K562 (cell line): ENCODE results near the gene PRRC2B. TPM values are rescaled to one million over a fixed set of nuclear protein-coding genes. Genes with fewer than 3 reads are reported as not detected.

Source experiments
- ATAC-seq: fragments of 200-7000 bp; cut with Tn5 transposase; 3 replicates; pipeline ENCODE4 v1.9.1; 2020; ENCODE audit warnings: moderate library complexity
- BruUV-seq: library from RNA; stranded (reverse); fragments of 400-500 nt; replicated peaks from 2 replicates; lab custom pipeline; 2021; lab: Mats Ljungman, UMichigan
- CTCF ChIA-PET: fragments of 300-600 bp; formaldehyde crosslinking; extraction: SDS; loops from one replicate; lab custom pipeline; 2021; ENCODE audit warnings: low intra/inter-chr PET ratio; lab: Yijun Ruan, JAX
- POLR2A ChIA-PET: fragments of 300-600, 350-650 bp; sonication (Branson Sonifier 250); formaldehyde crosslinking; extraction: SDS; loops from one replicate; lab custom pipeline; 2021; ENCODE audit warnings: antibody characterized with exemption, inconsistent platforms; lab: Yijun Ruan, JAX
- DNase-seq, 4 experiments: peaks; one replicate each; pipeline versions ENCODE4 v3.0.0 to v3.0.0-alpha.2; 2011 to 2018; ENCODE audit warnings: low spot score in 3 of 4, mixed read lengths in 3 of 4; ENCODE audit errors: extremely low read depth in 1 of 4
- FAIRE-seq: peaks from 2 replicates; lab custom pipeline; 2011; peaks lifted over from hg19 to GRCh38; lab: Jason Lieb, UNC
- H2AFZ ChIP-seq: 2 replicates; pipeline ENCODE4 v1.6.0; 2011; ENCODE audit warnings: low read depth, low read length, control low read depth, inconsistent platforms
- H3K27ac ChIP-seq: fragments of 200-600 bp; 3 replicates; pipeline ENCODE4 v1.8.0; 2011; ENCODE audit warnings: low read depth, mild to moderate bottlenecking, control low read depth, inconsistent platforms, low read length, moderate library complexity, mixed read lengths; ENCODE audit errors: extremely low read depth
- H3K27me3 ChIP-seq, 2 experiments: fragments of 300-600 bp in 1 of 2; 2 replicates in 1 of 2; 3 replicates in 1 of 2; pipeline versions ENCODE4 v1.6.0 to v1.8.0; 2011; ENCODE audit warnings: inconsistent platforms in 2 of 2, low read length in 2 of 2, mild to moderate bottlenecking in 1 of 2, mixed read lengths in 1 of 2, moderate library complexity in 1 of 2; ENCODE audit not compliant: control insufficient read depth in 2 of 2, insufficient read depth in 2 of 2
- H3K36me3 ChIP-seq: fragments of 300-600 bp; 3 replicates; pipeline ENCODE4 v1.8.0; 2011; ENCODE audit warnings: mild to moderate bottlenecking, low read length, inconsistent platforms; ENCODE audit not compliant: control insufficient read depth, insufficient read depth
- H3K4me1 ChIP-seq, 2 experiments: fragments of 200-600 bp in 1 of 2; replicated peaks in 1 of 2; 2 replicates in 1 of 2; 3 replicates in 1 of 2; pipeline versions ENCODE4 v1.5.1 to v1.8.0; 2011; ENCODE audit warnings: inconsistent platforms in 2 of 2, low read length in 2 of 2, mild to moderate bottlenecking in 1 of 2, mixed read lengths in 1 of 2, moderate library complexity in 1 of 2; ENCODE audit not compliant: control insufficient read depth in 2 of 2, insufficient read depth in 2 of 2
- H3K4me2 ChIP-seq: 2 replicates; pipeline ENCODE4 v1.6.1; 2011; ENCODE audit warnings: low read length, control low read depth, inconsistent platforms, mixed read lengths; ENCODE audit not compliant: insufficient read depth
- H3K4me3 ChIP-seq: fragments of 200-600 bp; sonication (generic), shearing (Covaris generic); 2 replicates; pipeline ENCODE4 v1.5.1; 2016; ENCODE audit warnings: control low read depth, inconsistent platforms
- H3K79me2 ChIP-seq: fragments of 200-600 bp; 3 replicates; pipeline ENCODE4 v1.8.0; 2011; ENCODE audit warnings: low read length, inconsistent platforms; ENCODE audit not compliant: control insufficient read depth, insufficient read depth
- H3K9ac ChIP-seq, 2 experiments: 2 replicates each; pipeline versions ENCODE4 v1.6.0 to v1.6.1; 2011; ENCODE audit warnings: low read depth in 2 of 2, low read length in 2 of 2, control low read depth in 1 of 2, inconsistent platforms in 1 of 2, mild to moderate bottlenecking in 1 of 2, mixed read lengths in 1 of 2; ENCODE audit not compliant: insufficient read depth in 1 of 2
- H3K9me1 ChIP-seq: one replicate; pipeline ENCODE4 v1.6.0; 2011; ENCODE audit warnings: inconsistent platforms, mild to moderate bottlenecking, low read length, moderate library complexity; ENCODE audit not compliant: control insufficient read depth, insufficient read depth
- H3K9me3 ChIP-seq: replicated peaks from 2 replicates; pipeline ENCODE4 v1.5.1; 2011; ENCODE audit warnings: low read depth, low read length, inconsistent platforms; ENCODE audit not compliant: control insufficient read depth, insufficient read depth
- H4K20me1 ChIP-seq: replicated peaks from 2 replicates; pipeline ENCODE4 v1.6.1; 2011; ENCODE audit warnings: low read length, inconsistent platforms, mixed read lengths; ENCODE audit not compliant: control insufficient read depth, insufficient read depth
- POLR2G ChIP-seq: fragments of 200-400 bp; formaldehyde crosslinking; IDR thresholded peaks from 2 replicates; pipeline ENCODE4 v1.6.1; 2017; ENCODE audit warnings: low read depth, mild to moderate bottlenecking, antibody characterized with exemption, low read length, moderate library complexity
- ZNF311 ChIP-seq: fragments of 250-450 bp; sonication (Bioruptor Pico); IDR thresholded peaks from 2 replicates; pipeline ENCODE4 v1.4.0; 2020; ENCODE audit warnings: mild to moderate bottlenecking, moderate library complexity
- ZNF354B ChIP-seq: fragments of 250-450 bp; sonication (Bioruptor Pico); IDR thresholded peaks from 2 replicates; pipeline ENCODE4 v1.4.0; 2020
- WGBS: fragments of 100-300 bp; shearing (Covaris generic); methylation state at CpG from one replicate; pipeline ENCODE4 v1.1.6; 2016; ENCODE audit warnings: low coverage, mixed read lengths; ENCODE audit not compliant: insufficient coverage; ENCODE audit errors: missing lambda C conversion rate; 5-methylcytosine and 5-hydroxymethylcytosine counted together
- in situ Hi-C: fragments of 300-500 bp; cut with MboI; formaldehyde crosslinking; loops from 4 replicates; pipeline ENCODE4 v1.15.0; 2018; ENCODE audit warnings: inconsistent platforms, mixed read lengths
- intact Hi-C: fragments of 100-400 bp; cut with micrococcal nuclease; formaldehyde crosslinking; loops from 2 replicates; pipeline ENCODE4 v1.14.2; 2022
- polyA plus RNA-seq, 8 experiments: library from polyadenylated mRNA; depleted of rRNA in 4 of 8; stranded (reverse) in 5 of 8; unstranded in 3 of 8; fragments of >200 nt; fragmentation: Nextera tagmentation in 2 of 8; fragmentation: Illumina TruSeq in 1 of 8; extraction: Ambion mirVana in 2 of 8; extraction: Trizol in 1 of 8; gene quantifications; 2 replicates each; pipeline versions ENCODE4 v1.2.1 to v1.2.3, GENCODE V29; 2011 to 2014; ENCODE audit warnings: inconsistent platforms in 1 of 8, missing spikeins in 1 of 8
- total RNA-seq, 7 experiments: library from RNA; depleted of rRNA in 6 of 7; stranded (reverse); fragments of >200 nt in 6 of 7; fragmentation: Illumina TruSeq in 2 of 7; extraction: Trizol in 2 of 7; gene quantifications; 2 replicates each; pipeline versions ENCODE4 v1.2.1 to v1.2.3, GENCODE V29; 2011 to 2021; ENCODE audit warnings: low replicate concordance in 1 of 7
- TF ChIP-seq, protein P1 (sequence below): fragments of 450-650 bp; IDR thresholded peaks from 2 replicates; pipeline ENCODE4 v1.6.1; 2016; ENCODE audit warnings: antibody characterized with exemption

PRRC2B gene
- total and polyA plus RNA-seq, 9 of the 15 experiments (the other 6 are each of a cell fraction or from before 2014, with no cell fraction given) = 0.34 to 125 (median 30.9) TPM

- TF ChIP-seq, protein P1, sequence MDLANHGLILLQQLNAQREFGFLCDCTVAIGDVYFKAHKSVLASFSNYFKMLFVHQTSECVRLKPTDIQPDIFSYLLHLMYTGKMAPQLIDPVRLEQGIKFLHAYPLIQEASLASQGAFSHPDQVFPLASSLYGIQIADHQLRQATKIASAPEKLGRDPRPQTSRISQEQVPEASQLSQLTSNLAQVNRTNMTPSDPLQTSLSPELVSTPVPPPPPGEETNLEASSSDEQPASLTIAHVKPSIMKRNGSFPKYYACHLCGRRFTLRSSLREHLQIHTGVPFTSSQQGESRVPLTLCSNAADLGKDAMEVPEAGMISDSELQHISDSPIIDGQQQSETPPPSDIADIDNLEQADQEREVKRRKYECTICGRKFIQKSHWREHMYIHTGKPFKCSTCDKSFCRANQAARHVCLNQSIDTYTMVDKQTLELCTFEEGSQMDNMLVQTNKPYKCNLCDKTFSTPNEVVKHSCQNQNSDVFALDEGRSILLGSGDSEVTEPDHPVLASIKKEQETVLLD = no peak
- no peak for TF ChIP-seq ZNF311 (CRISPR knock-in tag)
- TF ChIP-seq POLR2G = 0 out of 2 replicates have a peak, but pooled peaks have one; percentile 3
Observed at GRCh38 chr9:131485206-131485605, 91.3 kb downstream of the PRRC2B start (continued).

DNA sequence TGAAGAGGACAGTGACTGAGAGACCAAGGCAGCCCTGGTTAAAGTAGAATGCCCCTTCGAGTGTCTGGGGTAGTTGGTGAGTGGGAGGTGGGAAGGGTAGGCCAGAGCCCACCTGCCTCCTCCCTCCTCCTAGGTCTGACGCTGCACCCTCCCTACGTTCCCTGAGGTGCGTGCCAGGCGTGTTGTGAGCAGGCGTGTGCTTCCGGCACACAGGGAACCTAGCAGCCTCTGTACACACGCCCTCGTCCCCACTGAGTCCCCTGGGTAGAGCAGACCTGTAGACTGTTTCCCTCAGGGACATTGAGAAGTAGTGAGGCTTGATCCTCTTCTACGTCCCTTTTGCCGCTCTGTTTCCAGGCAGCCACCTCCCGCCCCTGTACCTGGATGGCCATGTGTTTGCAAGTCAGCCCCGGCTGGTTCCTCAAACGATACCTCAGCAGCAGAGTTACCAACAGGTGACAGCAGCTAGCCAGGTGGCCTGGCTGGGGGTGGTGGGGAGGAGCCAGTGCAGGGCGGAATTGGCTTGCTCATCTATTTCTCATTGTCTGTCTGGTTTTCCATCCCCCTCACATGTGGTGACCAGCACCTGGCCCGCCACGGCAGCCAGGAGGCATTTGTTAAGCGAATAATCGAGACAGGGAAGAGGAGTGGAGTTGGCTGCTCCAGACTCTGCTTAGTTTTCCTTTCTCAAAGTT, 92.0 kb downstream of the PRRC2B start:
- Histone ChIP-seq H3K36me3 (peaks cover 96% of the 10 kb centered on the region), H3K79me2 (no peaks in the 10 kb centered on the region), H2AFZ (no peak overlapping the region), H3K4me2 (no peak overlapping the region), H3K4me3 (no peak overlapping the region), H3K27me3 (no peaks in the 10 kb centered on the region), H3K9ac (no peak overlapping the region), H3K27ac (no peak overlapping the region), H4K20me1 (peaks cover 8% of the 10 kb centered on the region), H3K9me1 (peaks cover 4% of the 10 kb centered on the region), H3K4me1 (no peaks in the 10 kb centered on the region), H3K9me3 (no peaks in the 10 kb centered on the region)
- in situ Hi-C loops (no loop called here), intact Hi-C loops (no loop called here)
- CTCF ChIA-PET = no interaction called here
- FAIRE-seq (no peak), ATAC-seq (no peak; the same call in 2 of the 3 replicates), DNase-seq (no peak)
- 90% methylated on average over 16 of the region's 19 CpGs for WGBS
- BruUV-seq = no TSS peak
- POLR2A ChIA-PET = no interaction called here
- TF ChIP-seq POLR2G (peak; percentile 39; the same call in 1 of the 2 replicates), ZNF354B (CRISPR knock-in tag) (no peak)
